Melanocyte of skin (primary cell): ENCODE results near the gene HBS1L. TPM values are rescaled to one million over a fixed set of nuclear protein-coding genes. Genes with fewer than 3 reads are reported as not detected.

Experiments
- total RNA-seq, 2 donors: library from RNA; depleted of rRNA; stranded (reverse); fragments of >200 nt; gene quantifications; 2 replicates each; pipeline ENCODE4 v1.2.3, GENCODE V29; 2012

HBS1L gene
- total RNA-seq, result 10 to 100 TPM; 79.6 to 80.5 TPM

GRCh38 chr6:135054569-135055498, at the start of gene HBS1L:
Gene HBS1L, minus strand, starts transcription at chr6:135054822. Its CDS starts 131 bp downstream, at chr6:135054691.

GRCh38 chr6:134949927-134950326, 104.7 kb downstream of the HBS1L start, which contains the start of gene ALDH8A1:
Gene ALDH8A1, minus strand, starts transcription at chr6:134950101. Its CDS starts 48 bp downstream, at chr6:134950053.

Other genes with a start within 250 kb of the HBS1L start
- gene ALDH8A1, start 104.7 kb downstream of the HBS1L start, total RNA-seq, result 1 to 10 TPM in 1 of 2 donors, under 1 TPM in 1; 0.69 to 2.3 TPM
- gene MYB, start 126.5 kb upstream of the HBS1L start, total RNA-seq, result 1 to 10 TPM in 1 of 2 donors, under 1 TPM in 1; 0.33 to 1.4 TPM